Ovary (tissue), 9 donors: ENCODE results near the gene TRUB1. TPM values are rescaled to one million over a fixed set of nuclear protein-coding genes. Genes with fewer than 3 reads are reported as not detected.
A peak's percentile ranks its signal among the peaks of the same experiment; 100 is the strongest.

ENCODE experiments used
- DNase-seq, 5 donors: peaks; one replicate each; pipeline ENCODE4 v3.0.0-alpha.2; 2019 to 2020
- H3K27ac ChIP-seq, 2 donors: fragments of 200-600 bp; one replicate each; pipeline versions ENCODE4 v1.5.1 to v1.8.0; 2019 to 2022
- H3K27me3 ChIP-seq: fragments of 200-600 bp; one replicate; pipeline ENCODE4 v1.8.0; 2022
- H3K36me3 ChIP-seq: fragments of 200-600 bp; sonication (generic); one replicate; pipeline ENCODE4 v1.5.1; 2019
- H3K4me1 ChIP-seq: one replicate; pipeline ENCODE4 v1.8.1; 2013; ENCODE audit warnings: mild to moderate bottlenecking, moderate library complexity; ENCODE audit not compliant: insufficient read depth
- H3K4me3 ChIP-seq: fragments of 200-600 bp; sonication (generic); one replicate; pipeline ENCODE4 v1.5.1; 2017
- H3K9me3 ChIP-seq, 2 donors: fragments of 200-600 bp in 1 of 2; sonication (generic) in 1 of 2; one replicate each; pipeline versions ENCODE4 v1.5.1 to v1.8.1; 2013 to 2019; ENCODE audit warnings: mild to moderate bottlenecking in 1 of 2, moderate library complexity in 1 of 2
- EP300 ChIP-seq: sonication (generic); formaldehyde crosslinking; IDR thresholded peaks from one replicate; pipeline ENCODE4 v1.6.1; 2017; ENCODE audit warnings: antibody characterized with exemption
- POLR2A ChIP-seq: fragments of 450-650 bp; IDR thresholded peaks from one replicate; pipeline ENCODE4 v1.6.1; 2017; ENCODE audit warnings: antibody characterized with exemption, mild to moderate bottlenecking, moderate library complexity
- WGBS, 3 donors: extraction: QIAGEN DNeasy Blood & Tissue Kit in 1 of 3; methylation state at CpG; one replicate each; pipeline versions ENCODE4 v1.1.5 to v1.1.7; 2013 to 2017; 5-methylcytosine and 5-hydroxymethylcytosine counted together
- intact Hi-C, 4 donors: fragments of 100-400 bp; cut with DNase I; formaldehyde crosslinking; loops; one replicate each; pipeline versions ENCODE4 v1.11.0 to v1.15.1; 2022 to 2023
- polyA plus RNA-seq, 2 donors: library from polyadenylated mRNA; stranded (reverse); fragments of 200-250 nt in 1 of 2; fragments of 350-450 nt in 1 of 2; fragmentation: Illumina TruSeq in 1 of 2; extraction: RNeasy Lipid Tissue Mini Kit (QIAGEN cat#74804) in 1 of 2; gene quantifications; one replicate each; pipeline ENCODE4 v1.2.3, GENCODE V29; 2013 to 2014
- total RNA-seq, 7 donors: library from RNA; depleted of rRNA in 2 of 7; stranded (reverse); fragments of >200 nt in 2 of 7; fragmentation: NEBNext Ultra II Directional in 3 of 7; extraction: Animal tissue kit (Norgen Biotek cat#: 25700) in 3 of 7; gene quantifications; one replicate each; pipeline versions ENCODE4 v1.1.0 to v1.2.4, GENCODE V29; 2016 to 2023
- TF ChIP-seq, protein P1 (sequence below), 3 donors: fragments of 450-650 bp in 2 of 3; fragments of 200-600 bp in 1 of 3; IDR thresholded peaks; one replicate each; pipeline versions ENCODE4 v1.5.1 to v1.8.0; 2016 to 2022; ENCODE audit warnings: antibody characterized with exemption in 3 of 3, mild to moderate bottlenecking in 1 of 3
- donor health status: DM: no; HTN: no; CAD: no; lungs with moderate emphysema.
- donor health status: DM: no; HTN: no; CAD: no.
- donor health status: Bipolar disorder and iron deficiency.
- donor health status: DM: yes; HTN: yes; CAD: no.
- donor health status: DM: no; HTN: no; CAD: no.
- donor health status: DM: yes; HTN: yes; CAD: no.

The TRUB1 gene
- total and polyA plus RNA-seq, 9 donors, result 9.6 to 36.1 (median 17.4) TPM

DNA sequence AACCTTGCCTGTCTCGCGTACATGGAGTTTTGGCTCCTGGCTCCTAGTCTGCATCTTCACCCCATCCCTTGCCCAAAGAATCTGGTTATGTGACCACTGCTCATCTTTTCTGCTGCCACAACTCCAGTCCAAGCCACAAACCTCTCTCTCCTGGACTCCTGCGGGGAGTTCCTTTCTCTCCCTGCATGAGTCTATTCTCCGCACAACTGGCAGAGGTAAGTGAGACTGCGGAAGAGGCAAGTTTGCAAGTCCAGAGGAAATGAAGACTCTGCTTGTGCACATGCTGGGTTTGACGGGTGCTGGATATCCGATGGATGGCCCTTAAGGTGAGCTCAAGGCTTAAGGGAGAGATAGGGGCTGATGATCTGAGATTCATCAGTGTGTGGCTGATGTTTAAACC is 61.0 kb downstream of the TRUB1 start:
- peaks cover 11% of the 10 kb centered on the region for H3K4me1 ChIP-seq
- no peak for TF ChIP-seq EP300
- no peak for TF ChIP-seq POLR2A
- TF ChIP-seq, protein P1, sequence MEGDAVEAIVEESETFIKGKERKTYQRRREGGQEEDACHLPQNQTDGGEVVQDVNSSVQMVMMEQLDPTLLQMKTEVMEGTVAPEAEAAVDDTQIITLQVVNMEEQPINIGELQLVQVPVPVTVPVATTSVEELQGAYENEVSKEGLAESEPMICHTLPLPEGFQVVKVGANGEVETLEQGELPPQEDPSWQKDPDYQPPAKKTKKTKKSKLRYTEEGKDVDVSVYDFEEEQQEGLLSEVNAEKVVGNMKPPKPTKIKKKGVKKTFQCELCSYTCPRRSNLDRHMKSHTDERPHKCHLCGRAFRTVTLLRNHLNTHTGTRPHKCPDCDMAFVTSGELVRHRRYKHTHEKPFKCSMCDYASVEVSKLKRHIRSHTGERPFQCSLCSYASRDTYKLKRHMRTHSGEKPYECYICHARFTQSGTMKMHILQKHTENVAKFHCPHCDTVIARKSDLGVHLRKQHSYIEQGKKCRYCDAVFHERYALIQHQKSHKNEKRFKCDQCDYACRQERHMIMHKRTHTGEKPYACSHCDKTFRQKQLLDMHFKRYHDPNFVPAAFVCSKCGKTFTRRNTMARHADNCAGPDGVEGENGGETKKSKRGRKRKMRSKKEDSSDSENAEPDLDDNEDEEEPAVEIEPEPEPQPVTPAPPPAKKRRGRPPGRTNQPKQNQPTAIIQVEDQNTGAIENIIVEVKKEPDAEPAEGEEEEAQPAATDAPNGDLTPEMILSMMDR (IDR thresholded peaks at IDR 0.05), result no peak
- no peaks in the 10 kb centered on the region for H3K9me3 ChIP-seq
- WGBS, 3 donors, result 92 to 96% (median 95%) methylated on average over 7 of the region's 7 CpGs
- DNase-seq, result no peak
- no peak overlapping the region for H3K27ac ChIP-seq
- no peaks in the 10 kb centered on the region for H3K36me3 ChIP-seq
- no peak overlapping the region for H3K4me3 ChIP-seq
- no peaks in the 10 kb centered on the region for H3K27me3 ChIP-seq
- intact Hi-C loops, result loop anchor here in 1 of 4 donors (10.0 kb wide), 1 partner anchor 96 kb away; the partner anchor contains the start of gene ATRNL1

DNA sequence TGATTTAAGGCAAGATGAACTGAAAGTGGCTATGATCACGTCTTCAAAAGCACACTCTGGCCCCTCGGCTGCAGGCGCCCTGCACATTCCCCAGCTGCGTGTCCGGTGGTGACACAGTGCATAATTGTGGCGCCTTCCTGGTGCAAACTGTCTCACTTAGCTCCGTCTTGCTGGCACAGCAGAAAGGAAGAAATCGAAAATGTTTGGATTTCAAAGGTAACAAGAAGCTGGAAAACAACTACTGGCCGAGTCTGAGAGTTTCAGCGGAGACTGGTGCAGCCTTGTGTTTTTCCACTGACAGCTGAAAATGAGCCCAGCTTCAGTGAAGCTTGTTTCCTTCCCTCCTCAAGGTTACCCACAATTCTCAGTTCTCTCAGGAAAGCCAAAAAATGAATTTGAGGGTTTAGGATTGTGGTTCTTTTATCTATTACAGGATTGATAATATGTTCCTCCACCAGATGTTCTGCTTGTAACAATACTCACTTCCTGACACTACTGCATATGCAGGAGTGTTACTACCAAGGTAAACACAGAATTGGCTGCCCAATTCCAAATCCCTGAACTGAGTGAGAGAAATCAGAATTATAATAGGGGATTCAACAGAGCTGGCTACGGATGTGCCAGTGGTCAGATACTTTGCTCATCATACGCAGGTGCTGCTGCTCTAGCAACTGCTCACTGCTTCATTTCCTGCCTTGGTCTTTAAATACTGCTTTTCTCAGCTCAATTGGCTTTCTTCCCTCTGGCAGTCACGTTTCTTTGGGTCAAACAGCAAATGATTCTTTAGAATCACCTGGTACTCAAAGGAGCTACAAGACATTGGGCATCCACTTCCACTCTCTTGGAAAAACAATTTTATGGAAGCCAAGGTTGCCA is 63.7 kb downstream of the TRUB1 start:
- TF ChIP-seq, protein P1 (IDR thresholded peaks at IDR 0.05), result no peak
- no peak for TF ChIP-seq EP300
- TF ChIP-seq POLR2A, result no peak
- DNase-seq, result peak in 4 of 5 donors; percentile 21 to 47 (median 26)
- Histone ChIP-seq H3K4me3 (peak overlapping the region; percentile 31), H3K36me3 (no peaks in the 10 kb centered on the region), H3K27me3 (no peaks in the 10 kb centered on the region), H3K27ac (peak overlapping the region in 1 of 2 donors; percentile 51), H3K9me3 (no peaks in the 10 kb centered on the region), H3K4me1 (peaks cover 11% of the 10 kb centered on the region)
- 4 to 13% (median 7%) methylated on average over 13 of the region's 13 CpGs for WGBS, 3 donors
- intact Hi-C loops, result no loop called here

DNA sequence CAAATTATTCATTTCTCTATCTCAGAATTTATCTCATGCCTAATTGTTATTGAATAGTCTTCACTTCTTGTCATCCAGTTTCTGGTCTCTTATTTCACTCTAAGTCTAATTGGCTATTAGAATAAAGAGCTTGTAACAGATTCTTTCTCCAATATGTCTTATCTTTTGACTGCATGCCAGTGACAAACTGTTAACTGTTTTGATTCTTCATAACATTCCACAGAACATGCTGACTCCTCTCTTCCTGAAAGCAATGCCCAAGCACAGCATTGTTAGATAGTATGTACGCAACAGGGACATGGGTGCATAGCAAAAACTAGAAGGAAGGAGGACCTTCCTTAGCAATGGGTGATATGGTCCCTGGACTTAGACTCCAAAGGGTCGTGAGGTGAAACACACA is 65.4 kb downstream of the TRUB1 start:
- Histone ChIP-seq H3K9me3 (no peaks in the 10 kb centered on the region), H3K4me3 (no peak overlapping the region), H3K36me3 (no peaks in the 10 kb centered on the region), H3K27me3 (no peaks in the 10 kb centered on the region), H3K4me1 (peaks cover 11% of the 10 kb centered on the region), H3K27ac (no peak overlapping the region)
- no peak for DNase-seq
- intact Hi-C loops, result no loop called here
- TF ChIP-seq EP300 (no peak), POLR2A (no peak)
- TF ChIP-seq, protein P1 (IDR thresholded peaks at IDR 0.05), result no peak
- 31 to 44% (median 39%) methylated on average over 2 of the region's 2 CpGs for WGBS, 3 donors

DNA sequence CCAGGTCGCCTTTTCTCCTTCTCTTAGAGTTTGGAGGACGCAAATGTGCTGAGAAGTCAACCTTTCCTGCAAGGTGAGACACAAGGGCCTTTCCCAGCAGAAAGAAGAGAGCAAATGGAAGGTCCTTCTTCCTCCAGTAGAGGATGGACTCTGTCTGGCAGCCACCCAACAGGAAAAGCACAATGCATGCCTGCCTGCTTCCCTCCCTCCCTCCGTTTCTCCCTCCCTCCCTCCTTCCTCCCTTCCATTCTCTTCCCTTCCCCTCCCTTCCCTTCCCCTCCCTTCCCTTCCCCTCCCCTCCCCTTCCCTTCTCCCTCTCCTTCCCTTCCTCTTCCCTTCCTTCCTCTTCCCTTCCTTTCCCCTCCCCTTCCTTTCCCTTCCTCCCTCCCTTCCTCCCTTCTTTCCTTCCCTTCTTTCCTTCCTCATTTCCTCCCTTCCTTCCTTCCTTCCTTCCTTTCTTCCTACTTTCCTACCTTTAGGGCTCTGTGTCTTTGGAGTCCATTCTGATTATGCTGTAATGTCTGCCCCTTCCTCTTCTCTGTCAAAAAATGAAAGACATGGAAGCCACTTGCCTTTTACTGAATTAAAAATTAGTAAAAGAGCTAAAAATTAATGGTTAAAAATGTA is 66.4 kb downstream of the TRUB1 start:
- H3K4me3 ChIP-seq, result no peak overlapping the region
- H3K27me3 ChIP-seq, result no peaks in the 10 kb centered on the region
- intact Hi-C loops, result no loop called here
- no peak overlapping the region for H3K27ac ChIP-seq
- WGBS, 3 donors, result 81 to 94% (median 87%) methylated on average over 3 of the region's 3 CpGs
- peak in 1 of 5 donors; percentile 28 for DNase-seq
- H3K36me3 ChIP-seq, result no peaks in the 10 kb centered on the region
- TF ChIP-seq POLR2A (no peak), EP300 (no peak)
- TF ChIP-seq, protein P1 (IDR thresholded peaks at IDR 0.05), result no peak
- no peaks in the 10 kb centered on the region for H3K9me3 ChIP-seq
- peaks cover 11% of the 10 kb centered on the region for H3K4me1 ChIP-seq
